ENCODE results near the gene SLC7A7. TPM values are rescaled to one million over a fixed set of nuclear protein-coding genes. Genes with fewer than 3 reads are reported as not detected.

SLC7A7 gene
- total RNA-seq, 2 experiments from 2014 or later, result 0.89 to 1.1 TPM

- Histone ChIP-seq H3K4me3 (ENCODE audit: low read length) (no peak overlapping the region), H3K27ac (ENCODE audit: low read depth in 1 of 2, low read length in 2 of 2) (no peak overlapping the region)
- POLR2A ChIA-PET, result no interaction called here
These were observed 11.6 kb downstream of the SLC7A7 start for GRCh38 chr14:22803687-22803974.

GRCh38 chr14:22802860-22803686 lies 12.2 kb downstream of the SLC7A7 start:
- Mint-ChIP-seq H3K4me3 (no peak overlapping the region), H3K4me1 (ENCODE audit: low read depth) (no peaks in the 10 kb centered on the region), H3K36me3 (ENCODE audit: low read depth) (no peaks in the 10 kb centered on the region), H3K27ac (no peak overlapping the region), H3K9me3 (no peaks in the 10 kb centered on the region), H3K27me3 (peaks cover 39% of the 10 kb centered on the region)
- Histone ChIP-seq H3K36me3 (ENCODE audit: insufficient read depth, low read length) (no peaks in the 10 kb centered on the region), H3K27ac (ENCODE audit: low read depth in 1 of 2, low read length in 2 of 2) (no peak overlapping the region), H3K27me3 (ENCODE audit: control insufficient read depth in 1 of 2, insufficient read depth in 2 of 2, low read length in 2 of 2) (peaks cover 0 to 5% of the 10 kb centered on the region in 2 experiments), H3K4me1 (ENCODE audit: insufficient read depth, low read length) (no peaks in the 10 kb centered on the region), H3K9me3 (ENCODE audit: control insufficient read depth in 1 of 2, insufficient read depth in 1 of 2, low read length in 2 of 2) (no peaks in the 10 kb centered on the region), H3K4me3 (ENCODE audit: low read length) (no peak overlapping the region)
- ATAC-seq (ENCODE audit: poor library complexity) (no peak), DNase-seq (no peak)
- intact Hi-C loops (cut with DNase I, micrococcal nuclease), result loop anchor here in 1 of 2 experiments (5.0 to 10.0 kb wide), 2 partner anchors 61 to 188 kb away; no protein-coding TSS in a partner anchor
- TF ChIP-seq CTCF (IDR thresholded peaks at IDR 0.05), result no peak
- ChIA-PET POLR2A (no interaction called here), CTCF (no interaction called here)

More at GRCh38 chr14:22803687-22803974, 11.6 kb downstream of the SLC7A7 start:
- H3K27me3 Mint-ChIP-seq, result peaks cover 34% of the 10 kb centered on the region
- peaks cover 0 to 5% of the 10 kb centered on the region in 2 experiments for H3K27me3 ChIP-seq (ENCODE audit: control insufficient read depth in 1 of 2, insufficient read depth in 2 of 2, low read length in 2 of 2)
- no peaks in the 10 kb centered on the region for H3K9me3 ChIP-seq (ENCODE audit: control insufficient read depth in 1 of 2, insufficient read depth in 1 of 2, low read length in 2 of 2)
- no peak overlapping the region for H3K27ac Mint-ChIP-seq
- ATAC-seq (ENCODE audit: poor library complexity) (no peak), DNase-seq (no peak)
- H3K4me3 Mint-ChIP-seq, result no peak overlapping the region
- H3K4me1 ChIP-seq (ENCODE audit: insufficient read depth, low read length), result no peaks in the 10 kb centered on the region
- H3K4me1 Mint-ChIP-seq (ENCODE audit: low read depth), result no peaks in the 10 kb centered on the region
- no peaks in the 10 kb centered on the region for H3K36me3 ChIP-seq (ENCODE audit: insufficient read depth, low read length)
- no peak for TF ChIP-seq CTCF (IDR thresholded peaks at IDR 0.05)
- intact Hi-C loops (cut with DNase I, micrococcal nuclease), result loop anchor here in 1 of 2 experiments (5.0 to 10.0 kb wide), 2 partner anchors 61 to 189 kb away; no protein-coding TSS in a partner anchor
- no peaks in the 10 kb centered on the region for H3K36me3 Mint-ChIP-seq (ENCODE audit: low read depth)
- CTCF ChIA-PET, result no interaction called here
- H3K9me3 Mint-ChIP-seq, result no peaks in the 10 kb centered on the region

- intact Hi-C loops (cut with DNase I, micrococcal nuclease), result loop anchor here in 1 of 2 experiments (5.0 to 10.0 kb wide), 2 partner anchors 59 to 187 kb away; no protein-coding TSS in a partner anchor
- H3K27ac Mint-ChIP-seq, result no peak overlapping the region
- H3K36me3 ChIP-seq (ENCODE audit: insufficient read depth, low read length), result no peaks in the 10 kb centered on the region
- H3K36me3 Mint-ChIP-seq (ENCODE audit: low read depth), result no peaks in the 10 kb centered on the region
- no peaks in the 10 kb centered on the region for H3K4me1 Mint-ChIP-seq (ENCODE audit: low read depth)
- ChIA-PET POLR2A (no interaction called here), CTCF (no interaction called here)
- peaks cover 45% of the 10 kb centered on the region for H3K27me3 Mint-ChIP-seq
- no peak overlapping the region for H3K4me3 Mint-ChIP-seq
- H3K4me1 ChIP-seq (ENCODE audit: insufficient read depth, low read length), result no peaks in the 10 kb centered on the region
- H3K9me3 Mint-ChIP-seq, result no peaks in the 10 kb centered on the region
- TF ChIP-seq CTCF (IDR thresholded peaks at IDR 0.05), result no peak
- H3K27me3 ChIP-seq (ENCODE audit: control insufficient read depth in 1 of 2, insufficient read depth in 2 of 2, low read length in 2 of 2), result peaks cover 0 to 5% of the 10 kb centered on the region in 2 experiments
- H3K4me3 ChIP-seq (ENCODE audit: low read length), result no peak overlapping the region
- ATAC-seq (ENCODE audit: poor library complexity) (no peak), DNase-seq (no peak)
- no peak overlapping the region for H3K27ac ChIP-seq (ENCODE audit: low read depth in 1 of 2, low read length in 2 of 2)
- no peaks in the 10 kb centered on the region for H3K9me3 ChIP-seq (ENCODE audit: control insufficient read depth in 1 of 2, insufficient read depth in 1 of 2, low read length in 2 of 2)
These were observed 13.5 kb downstream of the SLC7A7 start for GRCh38 chr14:22801716-22802115.

Measured in CD4-positive, alpha-beta T cell (primary cell).